Nephron progenitor cell (in vitro differentiated cells): Measurements from ENCODE around the gene FBRSL1.

Source experiments
- DNase-seq: peaks from one replicate; pipeline ENCODE4 v3.0.0; 2021
- H3K27ac Mint-ChIP-seq: 2 replicates; pipeline ENCODE4 v1.8.0; 2021; ENCODE audit warnings: mild to moderate bottlenecking, moderate library complexity, mixed read lengths
- H3K27me3 Mint-ChIP-seq: 2 replicates; pipeline ENCODE4 v1.8.0; 2021; ENCODE audit warnings: mild to moderate bottlenecking, low read depth, mixed read lengths; ENCODE audit not compliant: poor library complexity
- H3K36me3 Mint-ChIP-seq: 2 replicates; pipeline ENCODE4 v1.8.0; 2021; ENCODE audit warnings: low read depth, mixed read lengths
- H3K4me1 Mint-ChIP-seq: 2 replicates; pipeline ENCODE4 v1.8.0; 2021; ENCODE audit warnings: mixed read lengths
- H3K4me3 Mint-ChIP-seq: 2 replicates; pipeline ENCODE4 v1.8.0; 2021; ENCODE audit warnings: mild to moderate bottlenecking, moderate library complexity, mixed read lengths
- H3K9me3 Mint-ChIP-seq: 2 replicates; pipeline ENCODE4 v1.8.0; 2021; ENCODE audit warnings: mild to moderate bottlenecking, moderate library complexity, mixed read lengths
- TF ChIP-seq, protein P1 (sequence below): fragments of 200-600 bp; sonication (generic); IDR thresholded peaks from 2 replicates; pipeline ENCODE4 v1.5.0; 2021; ENCODE audit warnings: antibody characterized with exemption

The FBRSL1 gene

GRCh38 chr12:132496710-132497109 lies 6.8 kb downstream of the FBRSL1 start:
- Mint-ChIP-seq H3K27me3 (no peaks in the 10 kb centered on the region), H3K4me1 (peaks cover 62% of the 10 kb centered on the region), H3K36me3 (no peaks in the 10 kb centered on the region), H3K4me3 (no peak overlapping the region), H3K27ac (peak overlapping the region; percentile 74), H3K9me3 (no peaks in the 10 kb centered on the region)
- no peak for DNase-seq
- TF ChIP-seq, protein P1, sequence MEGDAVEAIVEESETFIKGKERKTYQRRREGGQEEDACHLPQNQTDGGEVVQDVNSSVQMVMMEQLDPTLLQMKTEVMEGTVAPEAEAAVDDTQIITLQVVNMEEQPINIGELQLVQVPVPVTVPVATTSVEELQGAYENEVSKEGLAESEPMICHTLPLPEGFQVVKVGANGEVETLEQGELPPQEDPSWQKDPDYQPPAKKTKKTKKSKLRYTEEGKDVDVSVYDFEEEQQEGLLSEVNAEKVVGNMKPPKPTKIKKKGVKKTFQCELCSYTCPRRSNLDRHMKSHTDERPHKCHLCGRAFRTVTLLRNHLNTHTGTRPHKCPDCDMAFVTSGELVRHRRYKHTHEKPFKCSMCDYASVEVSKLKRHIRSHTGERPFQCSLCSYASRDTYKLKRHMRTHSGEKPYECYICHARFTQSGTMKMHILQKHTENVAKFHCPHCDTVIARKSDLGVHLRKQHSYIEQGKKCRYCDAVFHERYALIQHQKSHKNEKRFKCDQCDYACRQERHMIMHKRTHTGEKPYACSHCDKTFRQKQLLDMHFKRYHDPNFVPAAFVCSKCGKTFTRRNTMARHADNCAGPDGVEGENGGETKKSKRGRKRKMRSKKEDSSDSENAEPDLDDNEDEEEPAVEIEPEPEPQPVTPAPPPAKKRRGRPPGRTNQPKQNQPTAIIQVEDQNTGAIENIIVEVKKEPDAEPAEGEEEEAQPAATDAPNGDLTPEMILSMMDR = no peak

DNA sequence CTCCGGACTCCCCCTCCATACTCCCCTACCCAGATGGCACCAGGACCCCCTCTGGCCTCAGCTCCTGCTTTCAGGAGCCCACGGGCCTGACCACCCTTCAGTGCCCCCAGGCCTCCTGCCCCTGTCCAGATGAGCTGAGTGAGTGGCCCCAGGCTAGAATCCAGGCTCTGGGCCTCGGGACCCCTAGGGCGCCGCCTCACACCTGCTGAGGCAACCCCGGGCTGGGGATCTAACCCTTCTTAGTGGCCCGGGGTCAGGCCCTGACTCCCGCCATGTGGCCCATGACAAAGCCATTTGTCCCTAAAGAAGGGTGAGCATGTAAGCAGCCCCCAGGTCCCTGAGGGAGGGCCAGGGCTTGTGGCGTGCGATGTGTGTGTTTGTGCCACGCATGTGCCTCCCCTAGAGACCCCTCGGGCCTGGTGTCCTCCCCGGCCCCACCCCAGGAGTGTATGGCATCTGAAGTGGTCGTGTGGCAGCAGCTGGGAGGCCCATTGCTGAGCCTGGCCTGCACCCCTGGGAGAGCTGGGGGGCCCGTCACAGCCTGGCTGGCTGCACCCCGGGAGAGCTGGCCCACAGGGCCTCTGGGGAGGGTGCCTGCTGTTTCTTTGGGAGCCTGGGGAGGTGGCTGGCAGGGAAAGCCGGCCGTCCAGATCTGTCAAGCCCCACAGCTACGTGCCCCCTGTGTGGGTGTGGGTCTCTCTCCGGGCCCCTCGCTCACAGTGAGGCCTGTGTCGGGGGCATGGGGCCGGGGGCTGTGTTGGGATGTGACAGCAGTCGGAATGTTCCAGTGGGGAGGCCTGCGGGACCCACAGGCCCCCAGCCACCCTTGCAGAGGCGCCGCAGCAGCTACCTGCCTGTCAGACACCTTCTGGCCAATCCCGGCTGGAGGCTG lies 7.8 kb downstream of the FBRSL1 start:
- Mint-ChIP-seq H3K36me3 (no peaks in the 10 kb centered on the region), H3K27me3 (no peaks in the 10 kb centered on the region), H3K27ac (no peak overlapping the region), H3K4me1 (peaks cover 62% of the 10 kb centered on the region), H3K9me3 (no peaks in the 10 kb centered on the region), H3K4me3 (no peak overlapping the region)
- no peak for DNase-seq
- TF ChIP-seq, protein P1 = no peak

- Mint-ChIP-seq H3K9me3 (no peaks in the 10 kb centered on the region), H3K27ac (no peak overlapping the region), H3K4me3 (no peak overlapping the region), H3K4me1 (peaks cover 62% of the 10 kb centered on the region), H3K27me3 (no peaks in the 10 kb centered on the region), H3K36me3 (no peaks in the 10 kb centered on the region)
- TF ChIP-seq, protein P1 = no peak
- no peak for DNase-seq
Observed at GRCh38 chr12:132498931-132499330, 9.0 kb downstream of the FBRSL1 start.

- TF ChIP-seq, protein P1 = no peak
- Mint-ChIP-seq H3K4me3 (no peak overlapping the region), H3K27ac (no peak overlapping the region), H3K4me1 (peaks cover 57% of the 10 kb centered on the region), H3K36me3 (no peaks in the 10 kb centered on the region), H3K9me3 (no peaks in the 10 kb centered on the region), H3K27me3 (no peaks in the 10 kb centered on the region)
- no peak for DNase-seq
Observed at GRCh38 chr12:132500142-132500855, 10.3 kb downstream of the FBRSL1 start.

DNA sequence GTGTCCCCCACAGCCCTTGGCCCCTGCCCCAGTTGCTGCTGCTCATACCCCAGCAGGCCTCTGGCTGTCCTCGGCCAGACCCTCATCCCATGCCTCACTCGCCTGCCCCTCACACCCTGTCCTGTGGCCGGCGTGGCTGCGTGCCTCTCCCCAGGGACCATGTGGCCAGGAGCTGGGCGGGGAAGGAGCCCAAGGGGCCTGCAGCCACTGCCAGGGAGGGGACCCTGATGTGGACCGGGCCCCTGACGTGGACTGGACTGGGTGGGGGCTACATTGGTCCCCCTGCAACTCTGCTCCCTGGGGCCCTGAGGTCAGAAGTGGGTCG lies 10.9 kb downstream of the FBRSL1 start:
- H3K4me3 Mint-ChIP-seq = no peak overlapping the region
- no peak overlapping the region for H3K27ac Mint-ChIP-seq

More for the DNA sequence above, 10.9 kb downstream of the FBRSL1 start:
- no peaks in the 10 kb centered on the region for H3K36me3 Mint-ChIP-seq
- peaks cover 61% of the 10 kb centered on the region for H3K4me1 Mint-ChIP-seq
- no peaks in the 10 kb centered on the region for H3K9me3 Mint-ChIP-seq
- TF ChIP-seq, protein P1 = no peak
- no peaks in the 10 kb centered on the region for H3K27me3 Mint-ChIP-seq
- DNase-seq = no peak
